ENCODE data around the gene PRKG1.

PRKG1 gene

GRCh38 chr10:51319173-51319435 is 244.8 kb downstream of the PRKG1 start:
- Histone ChIP-seq H3K4me2 (ENCODE audit: low read length) (no peak overlapping the region), H3K9me2 (replicated peaks; ENCODE audit: control insufficient read depth, low read length) (no peaks in the 10 kb centered on the region), H4K20me1 (ENCODE audit: control insufficient read depth, insufficient read depth, low read depth, low read length) (no peaks in the 10 kb centered on the region), H3K36me3 (ENCODE audit: control insufficient read depth, low read length) (no peaks in the 10 kb centered on the region), H3K4me1 (ENCODE audit: control insufficient read depth, low read length) (no peaks in the 10 kb centered on the region), H3K79me2 (ENCODE audit: control insufficient read depth, low read length) (no peaks in the 10 kb centered on the region), H3K9me3 (ENCODE audit: control insufficient read depth, insufficient read depth, low read length) (no peaks in the 10 kb centered on the region), H3K27me3 (ENCODE audit: control insufficient read depth, low read length) (no peaks in the 10 kb centered on the region), H3F3A (ENCODE audit: control insufficient read depth, insufficient read depth) (no peaks in the 10 kb centered on the region), H3K4me3 (ENCODE audit: low read length) (no peak overlapping the region), H3K27ac (ENCODE audit: low read depth, low read length) (no peak overlapping the region)
- no peak for TF ChIP-seq CTCF (IDR thresholded peaks at IDR 0.05; ENCODE audit: low read depth, low read length, poor library complexity, severe bottlenecking)
- no peak for TF ChIP-seq EZH2phosphoT487 (IDR thresholded peaks at IDR 0.05; ENCODE audit: borderline replicate concordance, low read length)

- Histone ChIP-seq H3K27me3 (ENCODE audit: control insufficient read depth, low read length) (no peaks in the 10 kb centered on the region), H3K4me1 (ENCODE audit: control insufficient read depth, low read length) (no peaks in the 10 kb centered on the region), H4K20me1 (ENCODE audit: control insufficient read depth, insufficient read depth, low read depth, low read length) (no peaks in the 10 kb centered on the region), H3K79me2 (ENCODE audit: control insufficient read depth, low read length) (no peaks in the 10 kb centered on the region), H3K4me2 (ENCODE audit: low read length) (no peak overlapping the region), H3K27ac (ENCODE audit: low read depth, low read length) (no peak overlapping the region), H3K9me2 (replicated peaks; ENCODE audit: control insufficient read depth, low read length) (no peaks in the 10 kb centered on the region), H3F3A (ENCODE audit: control insufficient read depth, insufficient read depth) (no peaks in the 10 kb centered on the region), H3K4me3 (ENCODE audit: low read length) (no peak overlapping the region), H3K36me3 (ENCODE audit: control insufficient read depth, low read length) (no peaks in the 10 kb centered on the region), H3K9me3 (ENCODE audit: control insufficient read depth, insufficient read depth, low read length) (no peaks in the 10 kb centered on the region)
- no peak for TF ChIP-seq EZH2phosphoT487 (IDR thresholded peaks at IDR 0.05; ENCODE audit: borderline replicate concordance, low read length)
- no peak for TF ChIP-seq CTCF (IDR thresholded peaks at IDR 0.05; ENCODE audit: low read depth, low read length, poor library complexity, severe bottlenecking)
Observed at GRCh38 chr10:51321300-51321699, 247.0 kb downstream of the PRKG1 start.

- TF ChIP-seq CTCF (IDR thresholded peaks at IDR 0.05; ENCODE audit: low read depth, low read length, poor library complexity, severe bottlenecking) (no peak), EZH2phosphoT487 (IDR thresholded peaks at IDR 0.05; ENCODE audit: borderline replicate concordance, low read length) (no peak)
- no peaks in the 10 kb centered on the region for H3K27me3 ChIP-seq (ENCODE audit: control insufficient read depth, low read length)
Observed at GRCh38 chr10:51321980-51322379, 247.7 kb downstream of the PRKG1 start.

GRCh38 chr10:51325649-51326048 is 251.4 kb downstream of the PRKG1 start:
- no peaks in the 10 kb centered on the region for H3K36me3 ChIP-seq (ENCODE audit: control insufficient read depth, low read length)
- H3K9me2 ChIP-seq (replicated peaks; ENCODE audit: control insufficient read depth, low read length): no peaks in the 10 kb centered on the region
- H4K20me1 ChIP-seq (ENCODE audit: control insufficient read depth, insufficient read depth, low read depth, low read length): no peaks in the 10 kb centered on the region
- H3K79me2 ChIP-seq (ENCODE audit: control insufficient read depth, low read length): no peaks in the 10 kb centered on the region
- H3K27ac ChIP-seq (ENCODE audit: low read depth, low read length): no peak overlapping the region
- no peak overlapping the region for H3K4me2 ChIP-seq (ENCODE audit: low read length)
- H3K27me3 ChIP-seq (ENCODE audit: control insufficient read depth, low read length): no peaks in the 10 kb centered on the region
- no peak for TF ChIP-seq CTCF (IDR thresholded peaks at IDR 0.05; ENCODE audit: low read depth, low read length, poor library complexity, severe bottlenecking)
- no peak for TF ChIP-seq EZH2phosphoT487 (IDR thresholded peaks at IDR 0.05; ENCODE audit: borderline replicate concordance, low read length)
- no peaks in the 10 kb centered on the region for H3F3A ChIP-seq (ENCODE audit: control insufficient read depth, insufficient read depth)
- no peaks in the 10 kb centered on the region for H3K4me1 ChIP-seq (ENCODE audit: control insufficient read depth, low read length)
- H3K9me3 ChIP-seq (ENCODE audit: control insufficient read depth, insufficient read depth, low read length): no peaks in the 10 kb centered on the region
- H3K4me3 ChIP-seq (ENCODE audit: low read length): no peak overlapping the region

More at GRCh38 chr10:51321980-51322379, 247.7 kb downstream of the PRKG1 start:
- Histone ChIP-seq H3K79me2 (ENCODE audit: control insufficient read depth, low read length) (no peaks in the 10 kb centered on the region), H3K27ac (ENCODE audit: low read depth, low read length) (no peak overlapping the region), H3K4me2 (ENCODE audit: low read length) (no peak overlapping the region), H3K36me3 (ENCODE audit: control insufficient read depth, low read length) (no peaks in the 10 kb centered on the region), H3K9me2 (replicated peaks; ENCODE audit: control insufficient read depth, low read length) (no peaks in the 10 kb centered on the region), H3K4me1 (ENCODE audit: control insufficient read depth, low read length) (no peaks in the 10 kb centered on the region), H3K9me3 (ENCODE audit: control insufficient read depth, insufficient read depth, low read length) (no peaks in the 10 kb centered on the region), H3F3A (ENCODE audit: control insufficient read depth, insufficient read depth) (no peaks in the 10 kb centered on the region), H3K4me3 (ENCODE audit: low read length) (no peak overlapping the region), H4K20me1 (ENCODE audit: control insufficient read depth, insufficient read depth, low read depth, low read length) (no peaks in the 10 kb centered on the region)
